ENCODE data around the gene STARD13. TPM values are rescaled to one million over a fixed set of nuclear protein-coding genes. Genes with fewer than 3 reads are reported as not detected.

STARD13 gene
- total RNA-seq, 2 experiments from 2014 or later = 0.57 TPM; not detected in 1

DNA sequence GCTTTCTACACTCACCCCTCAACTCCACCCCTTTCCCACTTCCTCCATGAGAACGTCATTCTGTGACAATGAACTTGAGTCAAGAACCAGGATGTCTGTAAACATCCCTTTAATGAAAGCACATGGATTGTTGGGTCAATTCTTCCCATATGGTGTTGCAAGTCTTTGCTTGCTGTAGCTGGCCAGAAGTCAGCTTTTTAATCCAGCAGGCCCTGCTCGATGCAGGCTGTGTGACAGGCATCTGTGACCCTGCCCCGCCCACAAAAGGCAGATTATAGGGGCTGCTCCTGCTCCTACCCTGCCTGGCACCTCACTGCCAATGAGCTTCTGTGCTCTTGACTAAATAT lies 78.0 kb downstream of the STARD13 start:
- no peaks in the 10 kb centered on the region for H3K36me3 ChIP-seq (ENCODE audit: insufficient read depth, low read length)
- TF ChIP-seq, protein P1, sequence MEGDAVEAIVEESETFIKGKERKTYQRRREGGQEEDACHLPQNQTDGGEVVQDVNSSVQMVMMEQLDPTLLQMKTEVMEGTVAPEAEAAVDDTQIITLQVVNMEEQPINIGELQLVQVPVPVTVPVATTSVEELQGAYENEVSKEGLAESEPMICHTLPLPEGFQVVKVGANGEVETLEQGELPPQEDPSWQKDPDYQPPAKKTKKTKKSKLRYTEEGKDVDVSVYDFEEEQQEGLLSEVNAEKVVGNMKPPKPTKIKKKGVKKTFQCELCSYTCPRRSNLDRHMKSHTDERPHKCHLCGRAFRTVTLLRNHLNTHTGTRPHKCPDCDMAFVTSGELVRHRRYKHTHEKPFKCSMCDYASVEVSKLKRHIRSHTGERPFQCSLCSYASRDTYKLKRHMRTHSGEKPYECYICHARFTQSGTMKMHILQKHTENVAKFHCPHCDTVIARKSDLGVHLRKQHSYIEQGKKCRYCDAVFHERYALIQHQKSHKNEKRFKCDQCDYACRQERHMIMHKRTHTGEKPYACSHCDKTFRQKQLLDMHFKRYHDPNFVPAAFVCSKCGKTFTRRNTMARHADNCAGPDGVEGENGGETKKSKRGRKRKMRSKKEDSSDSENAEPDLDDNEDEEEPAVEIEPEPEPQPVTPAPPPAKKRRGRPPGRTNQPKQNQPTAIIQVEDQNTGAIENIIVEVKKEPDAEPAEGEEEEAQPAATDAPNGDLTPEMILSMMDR (conservative IDR thresholded peaks at IDR 0.05; ENCODE audit: low read length) = no peak
- TF ChIP-seq EZH2phosphoT487 (IDR thresholded peaks at IDR 0.05; ENCODE audit: borderline replicate concordance, low read depth, low read length) = no peak
- H3K4me1 ChIP-seq (ENCODE audit: insufficient read depth, low read length, poor library complexity, severe bottlenecking) = no peaks in the 10 kb centered on the region
- CTCF ChIA-PET (ENCODE audit: unreplicated experiment) = interaction anchor here (0.5 kb wide), 1 partner anchor 334 kb away, joined by 4 read pairs; no protein-coding TSS in a partner anchor
- POLR2A ChIA-PET = interaction anchor here (0.7 to 1.0 kb wide), 2 partner anchors 8 to 42 kb away, joined by 3 read pairs; no protein-coding TSS in a partner anchor
- no peak overlapping the region for H3K27ac ChIP-seq (ENCODE audit: low read depth, low read length, poor library complexity, severe bottlenecking)
- H3K4me2 ChIP-seq (ENCODE audit: low read length) = no peak overlapping the region
- H4K20me1 ChIP-seq (ENCODE audit: insufficient read depth, low read length) = no peaks in the 10 kb centered on the region
- no peak overlapping the region for H2AFZ ChIP-seq (ENCODE audit: low read length)
- BruUV-seq (replicated peaks) = no TSS peak
- intact Hi-C loops (cut with micrococcal nuclease; ENCODE audit: unreplicated experiment) = no loop called here
- no peak overlapping the region for H3K4me3 ChIP-seq (ENCODE audit: low read depth, low read length, poor library complexity, severe bottlenecking)
- no peaks in the 10 kb centered on the region for H3K9me2 ChIP-seq (ENCODE audit: insufficient read depth, low read length)
- no peaks in the 10 kb centered on the region for H3K9me3 ChIP-seq (ENCODE audit: low read length)
- DNase-seq (ENCODE audit: low spot score) = no peak
- no peaks in the 10 kb centered on the region for H3K79me2 ChIP-seq (ENCODE audit: insufficient read depth, low read depth, low read length)

DNA sequence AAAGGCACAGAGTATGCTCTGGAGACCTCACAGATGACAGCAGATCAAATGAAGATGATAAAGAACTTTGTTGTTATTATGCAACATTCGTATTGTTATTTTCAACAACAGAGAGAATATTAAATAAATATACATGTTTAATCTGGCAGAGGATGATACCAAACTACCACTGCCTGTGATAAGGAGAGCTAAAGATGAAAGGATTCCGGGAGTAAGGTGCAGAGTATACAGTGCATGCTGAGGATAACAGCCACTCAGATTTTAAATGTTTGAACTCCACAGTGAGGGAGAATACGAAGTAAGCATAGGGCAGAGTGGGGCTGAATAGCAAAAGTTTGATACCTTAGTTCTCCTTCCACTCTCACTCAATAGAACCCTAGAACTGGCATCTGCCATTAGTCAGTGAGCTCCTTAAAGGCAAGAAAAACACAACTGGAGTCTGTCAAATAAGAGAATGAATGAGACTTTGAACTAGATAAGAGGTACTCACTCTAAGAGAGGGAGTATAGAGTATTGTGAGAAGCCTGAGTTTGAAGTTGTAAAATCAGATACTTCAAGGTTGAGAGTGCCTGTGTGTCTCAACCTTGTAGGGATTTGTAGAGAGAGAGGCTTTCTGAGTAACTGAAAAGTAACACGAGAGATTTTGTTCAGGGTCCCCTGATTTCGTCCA lies 78.5 kb downstream of the STARD13 start:
- ChIA-PET POLR2A (interaction anchor here (1.0 kb wide), 1 partner anchor 8 kb away, joined by 3 read pairs; no protein-coding TSS in a partner anchor), CTCF (ENCODE audit: unreplicated experiment) (interaction anchor here (0.5 kb wide), 1 partner anchor 335 kb away, joined by 4 read pairs; no protein-coding TSS in a partner anchor)
- DNase-seq (ENCODE audit: low spot score) = no peak
- H3K9me3 ChIP-seq (ENCODE audit: low read length) = no peaks in the 10 kb centered on the region
- no peaks in the 10 kb centered on the region for H3K79me2 ChIP-seq (ENCODE audit: insufficient read depth, low read depth, low read length)
- H3K4me1 ChIP-seq (ENCODE audit: insufficient read depth, low read length, poor library complexity, severe bottlenecking) = no peaks in the 10 kb centered on the region
- H3K9me2 ChIP-seq (ENCODE audit: insufficient read depth, low read length) = no peaks in the 10 kb centered on the region
- TF ChIP-seq EZH2phosphoT487 (IDR thresholded peaks at IDR 0.05; ENCODE audit: borderline replicate concordance, low read depth, low read length) = no peak
- TF ChIP-seq, protein P1 (conservative IDR thresholded peaks at IDR 0.05; ENCODE audit: low read length) = no peak
- H3K4me2 ChIP-seq (ENCODE audit: low read length) = no peak overlapping the region
- intact Hi-C loops (cut with micrococcal nuclease; ENCODE audit: unreplicated experiment) = no loop called here
- no peaks in the 10 kb centered on the region for H3K36me3 ChIP-seq (ENCODE audit: insufficient read depth, low read length)
- BruUV-seq (replicated peaks) = no TSS peak
- no peak overlapping the region for H3K27ac ChIP-seq (ENCODE audit: low read depth, low read length, poor library complexity, severe bottlenecking)
- no peak overlapping the region for H2AFZ ChIP-seq (ENCODE audit: low read length)
- no peaks in the 10 kb centered on the region for H4K20me1 ChIP-seq (ENCODE audit: insufficient read depth, low read length)
- no peak overlapping the region for H3K4me3 ChIP-seq (ENCODE audit: low read depth, low read length, poor library complexity, severe bottlenecking)

DNA sequence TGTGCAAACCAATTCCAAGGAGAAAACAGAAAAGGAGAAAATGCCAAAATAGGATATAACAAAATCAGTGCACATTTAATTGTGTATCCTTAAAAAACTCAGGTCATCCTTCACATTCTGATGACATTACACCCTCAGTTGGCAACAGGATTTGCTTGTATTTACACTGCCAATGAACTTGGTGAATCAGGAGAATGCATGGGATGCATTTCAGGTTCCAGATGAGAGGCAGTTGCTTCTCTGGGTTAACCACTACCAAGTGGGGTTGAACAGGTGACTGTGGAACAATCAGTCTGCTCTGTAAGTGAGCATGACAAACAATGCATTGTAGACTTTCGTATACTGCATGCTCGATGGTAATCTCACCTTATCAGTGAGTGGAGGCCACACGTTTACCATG lies 79.1 kb downstream of the STARD13 start:
- TF ChIP-seq, protein P1 (conservative IDR thresholded peaks at IDR 0.05; ENCODE audit: low read length) = no peak
- TF ChIP-seq EZH2phosphoT487 (IDR thresholded peaks at IDR 0.05; ENCODE audit: borderline replicate concordance, low read depth, low read length) = no peak
- ChIA-PET POLR2A (no interaction called here), CTCF (ENCODE audit: unreplicated experiment) (no interaction called here)
- Histone ChIP-seq H4K20me1 (ENCODE audit: insufficient read depth, low read length) (no peaks in the 10 kb centered on the region), H3K9me3 (ENCODE audit: low read length) (no peaks in the 10 kb centered on the region), H3K4me1 (ENCODE audit: insufficient read depth, low read length, poor library complexity, severe bottlenecking) (no peaks in the 10 kb centered on the region), H2AFZ (ENCODE audit: low read length) (no peak overlapping the region), H3K27ac (ENCODE audit: low read depth, low read length, poor library complexity, severe bottlenecking) (no peak overlapping the region), H3K4me2 (ENCODE audit: low read length) (no peak overlapping the region), H3K79me2 (ENCODE audit: insufficient read depth, low read depth, low read length) (no peaks in the 10 kb centered on the region), H3K36me3 (ENCODE audit: insufficient read depth, low read length) (no peaks in the 10 kb centered on the region), H3K4me3 (ENCODE audit: low read depth, low read length, poor library complexity, severe bottlenecking) (no peak overlapping the region), H3K9me2 (ENCODE audit: insufficient read depth, low read length) (no peaks in the 10 kb centered on the region)
- no TSS peak for BruUV-seq (replicated peaks)
- intact Hi-C loops (cut with micrococcal nuclease; ENCODE audit: unreplicated experiment) = no loop called here
- no peak for DNase-seq (ENCODE audit: low spot score)

Data from OCI-LY7 (cell line).